Liver (tissue), 9 donors: ENCODE data around the gene ATAT1. TPM values are rescaled to one million over a fixed set of nuclear protein-coding genes. Genes with fewer than 3 reads are reported as not detected.

Experiments
- DNase-seq: peaks from one replicate; pipeline ENCODE4 v3.0.0-alpha.2; 2017; ENCODE audit warnings: low spot score
- H3K27ac ChIP-seq, 2 donors: one replicate each; pipeline ENCODE4 v1.7.0; 2013; ENCODE audit warnings: inconsistent platforms in 2 of 2, low read length in 2 of 2, control low read depth in 1 of 2, low read depth in 1 of 2, mild to moderate bottlenecking in 1 of 2
- H3K27me3 ChIP-seq, 4 donors: one replicate each; pipeline versions ENCODE4 v1.6.1 to v1.7.0; 2013; ENCODE audit warnings: low read length in 3 of 4, inconsistent platforms in 1 of 4, mild to moderate bottlenecking in 1 of 4, moderate library complexity in 1 of 4; ENCODE audit not compliant: control insufficient read depth in 4 of 4, insufficient read depth in 4 of 4
- H3K36me3 ChIP-seq, 4 donors: one replicate each; pipeline versions ENCODE4 v1.6.1 to v1.7.0; 2013; ENCODE audit warnings: low read length in 3 of 4, mild to moderate bottlenecking in 3 of 4, low read depth in 1 of 4, moderate library complexity in 1 of 4; ENCODE audit not compliant: control insufficient read depth in 4 of 4, insufficient read depth in 3 of 4
- H3K4me1 ChIP-seq, 4 donors: one replicate each; pipeline versions ENCODE4 v1.6.1 to v1.7.0; 2013; ENCODE audit warnings: low read length in 3 of 4, mild to moderate bottlenecking in 3 of 4, moderate library complexity in 1 of 4; ENCODE audit not compliant: control insufficient read depth in 4 of 4, insufficient read depth in 4 of 4
- H3K4me3 ChIP-seq, 3 donors: one replicate each; pipeline versions ENCODE4 v1.6.1 to v1.7.0; 2013; ENCODE audit warnings: low read length in 3 of 3, control low read depth in 1 of 3, low read depth in 1 of 3, mild to moderate bottlenecking in 1 of 3
- H3K9ac ChIP-seq, 2 donors: one replicate each; pipeline ENCODE4 v1.7.0; 2013; ENCODE audit warnings: low read length in 2 of 2, mild to moderate bottlenecking in 2 of 2, moderate library complexity in 2 of 2, control low read depth in 1 of 2, low read depth in 1 of 2
- H3K9me3 ChIP-seq, 4 donors: one replicate each; pipeline versions ENCODE4 v1.6.1 to v1.7.0; 2013; ENCODE audit warnings: low read length in 3 of 4; ENCODE audit not compliant: control insufficient read depth in 4 of 4
- EGR1 ChIP-seq, 2 donors: IDR thresholded peaks; 2 replicates each; pipeline ENCODE4 v1.6.1; 2016 to 2018; ENCODE audit warnings: antibody characterized with exemption in 2 of 2, low read depth in 2 of 2
- FOXA1 ChIP-seq: IDR thresholded peaks from 2 replicates; pipeline ENCODE4 v1.6.1; 2016; ENCODE audit warnings: antibody characterized with exemption
- GABPA ChIP-seq, 2 donors: IDR thresholded peaks in 1 of 2; conservative IDR thresholded peaks in 1 of 2; 2 replicates each; pipeline ENCODE4 v1.6.1; 2016; ENCODE audit warnings: antibody characterized with exemption in 2 of 2, mild to moderate bottlenecking in 1 of 2, moderate library complexity in 1 of 2
- HNF4A ChIP-seq, 2 donors: conservative IDR thresholded peaks; 2 replicates each; pipeline ENCODE4 v1.6.1; 2016; ENCODE audit warnings: antibody characterized with exemption in 2 of 2, mild to moderate bottlenecking in 2 of 2
- HNF4G ChIP-seq: IDR thresholded peaks from 2 replicates; pipeline ENCODE4 v1.6.1; 2016; ENCODE audit warnings: antibody characterized with exemption
- JUND ChIP-seq, 2 donors: IDR thresholded peaks; 2 replicates each; pipeline ENCODE4 v1.6.1; 2016; ENCODE audit warnings: antibody characterized with exemption in 2 of 2
- NR2F2 ChIP-seq: IDR thresholded peaks from 2 replicates; pipeline ENCODE4 v1.6.1; 2016; ENCODE audit warnings: antibody characterized with exemption
- RAD21 ChIP-seq, 2 donors: IDR thresholded peaks; 2 replicates each; pipeline ENCODE4 v1.6.1; 2016; ENCODE audit warnings: antibody characterized with exemption in 2 of 2, mild to moderate bottlenecking in 2 of 2
- RXRA ChIP-seq, 2 donors: IDR thresholded peaks; 2 replicates each; pipeline ENCODE4 v1.6.1; 2017 to 2018; ENCODE audit warnings: antibody characterized with exemption in 2 of 2, mild to moderate bottlenecking in 1 of 2
- SP1 ChIP-seq: IDR thresholded peaks from 2 replicates; pipeline ENCODE4 v1.6.1; 2018; ENCODE audit warnings: antibody characterized with exemption, mild to moderate bottlenecking
- WGBS: extraction: QIAGEN DNeasy Blood & Tissue Kit; methylation state at CpG from one replicate; pipeline ENCODE4 v1.1.7; 2013; 5-methylcytosine and 5-hydroxymethylcytosine counted together
- polyA plus RNA-seq, 2 donors: library from polyadenylated mRNA; stranded (reverse) in 1 of 2; unstranded in 1 of 2; fragments of 200-250 nt in 1 of 2; fragments of >200 nt in 1 of 2; fragmentation: Nextera tagmentation in 1 of 2; extraction: Ambion mirVana in 1 of 2; gene quantifications; one replicate each; pipeline versions ENCODE4 v1.2.1 to v1.2.3, GENCODE V29; 2013 to 2015
- total RNA-seq, 2 donors: library from RNA; depleted of rRNA; stranded (reverse); fragments of >200 nt; gene quantifications; one replicate each; pipeline ENCODE4 v1.2.3, GENCODE V29; 2014
- TF ChIP-seq, protein P1 (sequence below): IDR thresholded peaks from 2 replicates; pipeline ENCODE4 v1.6.1; 2016; ENCODE audit warnings: antibody characterized with exemption
- TF ChIP-seq, protein P2 (sequence below): fragments of 150-350 bp; IDR thresholded peaks from 2 replicates; pipeline ENCODE4 v1.5.1; 2017; ENCODE audit warnings: improper control_type of control experiment, low read depth, low read length; ENCODE audit not compliant: missing input control
- TF ChIP-seq, protein P3 (sequence below): IDR thresholded peaks from 2 replicates; pipeline ENCODE4 v1.6.1; 2016; ENCODE audit warnings: antibody characterized with exemption, mild to moderate bottlenecking
- donor health status: healthy.
- donor health status: healthy.
- donor health status: healthy.
- donor health status: healthy.
- donor health status: healthy.

ATAT1 gene
- total and polyA plus RNA-seq, 4 donors: 2.1 to 5.4 (median 3.0) TPM

DNA sequence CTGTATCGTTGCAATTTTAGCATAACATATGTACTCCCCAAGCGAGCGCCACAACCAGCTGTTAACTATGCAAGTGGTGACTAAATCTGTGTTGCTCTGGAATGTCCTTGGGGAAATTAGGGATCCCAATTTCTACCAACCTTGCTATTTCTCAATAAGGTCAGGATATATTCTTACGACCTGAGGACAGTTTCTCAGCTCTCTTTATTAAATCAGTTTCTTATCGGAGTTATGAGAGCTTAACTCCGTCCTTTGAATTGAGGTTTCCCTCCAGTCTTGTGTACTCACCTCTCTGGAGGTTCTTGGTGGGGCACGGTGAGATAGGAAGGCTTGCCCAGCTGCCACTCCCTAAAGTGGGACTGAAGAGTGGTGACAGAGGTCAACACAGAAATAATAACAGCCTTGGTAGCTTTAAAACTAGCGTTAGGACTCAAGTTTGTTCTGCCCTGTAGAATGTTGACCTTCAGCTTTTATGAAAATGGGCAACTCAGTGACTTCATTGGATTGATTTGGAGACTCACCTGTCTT lies 8.3 kb upstream of the ATAT1 start:
- Histone ChIP-seq H3K27me3 (no peaks in the 10 kb centered on the region), H3K9me3 (no peaks in the 10 kb centered on the region), H3K4me1 (peaks cover 2 to 19% (median 12%) of the 10 kb centered on the region in 4 donors), H3K9ac (peak overlapping the region; percentile 92 to 99), H3K27ac (peak overlapping the region; percentile 87 to 95), H3K4me3 (peak overlapping the region; percentile 68 to 96 (median 87)), H3K36me3 (peaks cover 6 to 27% (median 24%) of the 10 kb centered on the region in 4 donors)
- TF ChIP-seq HNF4G: no peak
- TF ChIP-seq GABPA (IDR thresholded peaks at IDR 0.05 in 1 of 2, conservative IDR thresholded peaks at IDR 0.05 in 1 of 2): no peak
- TF ChIP-seq EGR1 (IDR thresholded peaks at IDR 0.05; ENCODE audit: low read depth in 2 of 2): no peak
- TF ChIP-seq JUND (IDR thresholded peaks at IDR 0.05): no peak
- no peak for TF ChIP-seq FOXA1
- TF ChIP-seq RXRA (IDR thresholded peaks at IDR 0.05): no peak
- no peak for TF ChIP-seq SP1
- TF ChIP-seq, protein P1, sequence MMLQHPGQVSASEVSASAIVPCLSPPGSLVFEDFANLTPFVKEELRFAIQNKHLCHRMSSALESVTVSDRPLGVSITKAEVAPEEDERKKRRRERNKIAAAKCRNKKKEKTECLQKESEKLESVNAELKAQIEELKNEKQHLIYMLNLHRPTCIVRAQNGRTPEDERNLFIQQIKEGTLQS: no peak
- TF ChIP-seq, protein P2, sequence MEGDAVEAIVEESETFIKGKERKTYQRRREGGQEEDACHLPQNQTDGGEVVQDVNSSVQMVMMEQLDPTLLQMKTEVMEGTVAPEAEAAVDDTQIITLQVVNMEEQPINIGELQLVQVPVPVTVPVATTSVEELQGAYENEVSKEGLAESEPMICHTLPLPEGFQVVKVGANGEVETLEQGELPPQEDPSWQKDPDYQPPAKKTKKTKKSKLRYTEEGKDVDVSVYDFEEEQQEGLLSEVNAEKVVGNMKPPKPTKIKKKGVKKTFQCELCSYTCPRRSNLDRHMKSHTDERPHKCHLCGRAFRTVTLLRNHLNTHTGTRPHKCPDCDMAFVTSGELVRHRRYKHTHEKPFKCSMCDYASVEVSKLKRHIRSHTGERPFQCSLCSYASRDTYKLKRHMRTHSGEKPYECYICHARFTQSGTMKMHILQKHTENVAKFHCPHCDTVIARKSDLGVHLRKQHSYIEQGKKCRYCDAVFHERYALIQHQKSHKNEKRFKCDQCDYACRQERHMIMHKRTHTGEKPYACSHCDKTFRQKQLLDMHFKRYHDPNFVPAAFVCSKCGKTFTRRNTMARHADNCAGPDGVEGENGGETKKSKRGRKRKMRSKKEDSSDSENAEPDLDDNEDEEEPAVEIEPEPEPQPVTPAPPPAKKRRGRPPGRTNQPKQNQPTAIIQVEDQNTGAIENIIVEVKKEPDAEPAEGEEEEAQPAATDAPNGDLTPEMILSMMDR: no peak
- TF ChIP-seq HNF4A (conservative IDR thresholded peaks at IDR 0.05): no peak
- TF ChIP-seq, protein P3, sequence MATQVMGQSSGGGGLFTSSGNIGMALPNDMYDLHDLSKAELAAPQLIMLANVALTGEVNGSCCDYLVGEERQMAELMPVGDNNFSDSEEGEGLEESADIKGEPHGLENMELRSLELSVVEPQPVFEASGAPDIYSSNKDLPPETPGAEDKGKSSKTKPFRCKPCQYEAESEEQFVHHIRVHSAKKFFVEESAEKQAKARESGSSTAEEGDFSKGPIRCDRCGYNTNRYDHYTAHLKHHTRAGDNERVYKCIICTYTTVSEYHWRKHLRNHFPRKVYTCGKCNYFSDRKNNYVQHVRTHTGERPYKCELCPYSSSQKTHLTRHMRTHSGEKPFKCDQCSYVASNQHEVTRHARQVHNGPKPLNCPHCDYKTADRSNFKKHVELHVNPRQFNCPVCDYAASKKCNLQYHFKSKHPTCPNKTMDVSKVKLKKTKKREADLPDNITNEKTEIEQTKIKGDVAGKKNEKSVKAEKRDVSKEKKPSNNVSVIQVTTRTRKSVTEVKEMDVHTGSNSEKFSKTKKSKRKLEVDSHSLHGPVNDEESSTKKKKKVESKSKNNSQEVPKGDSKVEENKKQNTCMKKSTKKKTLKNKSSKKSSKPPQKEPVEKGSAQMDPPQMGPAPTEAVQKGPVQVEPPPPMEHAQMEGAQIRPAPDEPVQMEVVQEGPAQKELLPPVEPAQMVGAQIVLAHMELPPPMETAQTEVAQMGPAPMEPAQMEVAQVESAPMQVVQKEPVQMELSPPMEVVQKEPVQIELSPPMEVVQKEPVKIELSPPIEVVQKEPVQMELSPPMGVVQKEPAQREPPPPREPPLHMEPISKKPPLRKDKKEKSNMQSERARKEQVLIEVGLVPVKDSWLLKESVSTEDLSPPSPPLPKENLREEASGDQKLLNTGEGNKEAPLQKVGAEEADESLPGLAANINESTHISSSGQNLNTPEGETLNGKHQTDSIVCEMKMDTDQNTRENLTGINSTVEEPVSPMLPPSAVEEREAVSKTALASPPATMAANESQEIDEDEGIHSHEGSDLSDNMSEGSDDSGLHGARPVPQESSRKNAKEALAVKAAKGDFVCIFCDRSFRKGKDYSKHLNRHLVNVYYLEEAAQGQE: no peak
- no peak for DNase-seq
- WGBS: 4% methylated on average over 8 of the region's 8 CpGs

DNA sequence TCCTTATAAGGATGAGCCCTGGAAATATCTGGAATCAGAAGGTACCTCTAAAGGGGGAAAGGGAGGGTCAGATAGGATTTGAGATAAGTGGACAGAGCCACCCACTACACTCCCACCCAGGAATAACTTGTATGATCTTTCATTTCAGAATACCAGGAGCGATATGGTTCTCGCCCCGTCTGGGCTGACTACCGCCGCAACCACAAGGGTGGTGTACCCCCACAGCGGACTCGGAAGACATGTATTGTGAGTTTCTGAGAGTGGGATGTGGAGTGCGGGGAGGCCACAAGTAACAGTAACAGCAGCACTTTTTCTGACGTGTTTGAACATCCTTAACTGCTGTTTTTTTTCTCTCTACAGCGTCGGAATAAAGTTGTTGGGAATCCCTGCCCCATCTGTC lies 7.1 kb upstream of the ATAT1 start:
- Histone ChIP-seq H3K9me3 (no peaks in the 10 kb centered on the region), H3K4me3 (no peak overlapping the region), H3K4me1 (peaks cover under 1 to 10% (median 5%) of the 10 kb centered on the region in 4 donors), H3K36me3 (peaks cover 10 to 38% (median 28%) of the 10 kb centered on the region in 4 donors), H3K9ac (no peak overlapping the region), H3K27me3 (no peaks in the 10 kb centered on the region), H3K27ac (no peak overlapping the region)
- TF ChIP-seq HNF4A (conservative IDR thresholded peaks at IDR 0.05) (no peak), GABPA (IDR thresholded peaks at IDR 0.05 in 1 of 2, conservative IDR thresholded peaks at IDR 0.05 in 1 of 2) (no peak), FOXA1 (no peak), RXRA (IDR thresholded peaks at IDR 0.05) (no peak), NR2F2 (no peak), EGR1 (IDR thresholded peaks at IDR 0.05; ENCODE audit: low read depth in 2 of 2) (no peak), RAD21 (IDR thresholded peaks at IDR 0.05) (no peak)
- TF ChIP-seq, protein P3: no peak
- DNase-seq: no peak
- WGBS: 98% methylated on average over 11 of the region's 11 CpGs
